Epithelial cell of esophagus (primary cell): ENCODE measurements around the gene IYD.

Experiments
- DNase-seq: peaks from one replicate; pipeline ENCODE4 v3.0.0; 2010; ENCODE audit warnings: low read depth
- H3K4me3 ChIP-seq: 2 replicates; pipeline ENCODE4 v1.5.1; 2011; ENCODE audit warnings: mild to moderate bottlenecking, low read length, control low read depth
- CTCF ChIP-seq: IDR thresholded peaks from 2 replicates; pipeline ENCODE4 v1.5.1; 2011; ENCODE audit warnings: low read depth, mild to moderate bottlenecking, low read length, control low read depth, inconsistent platforms; ENCODE audit not compliant: insufficient read depth; ENCODE audit errors: missing control alignments

IYD gene

GRCh38 chr6:150377211-150377781, 8.5 kb downstream of the IYD start:
- DNase-seq, result no peak
- TF ChIP-seq CTCF, result no peak
- no peak overlapping the region for H3K4me3 ChIP-seq

- TF ChIP-seq CTCF, result no peak
- no peak for DNase-seq
- H3K4me3 ChIP-seq, result no peak overlapping the region
Observed at GRCh38 chr6:150380256-150380655, 11.4 kb downstream of the IYD start.

- DNase-seq, result peak; percentile 49
Observed at GRCh38 chr6:150382171-150382570, 13.4 kb downstream of the IYD start.

GRCh38 chr6:150391414-150391813, 22.6 kb downstream of the IYD start:
- H3K4me3 ChIP-seq, result no peak overlapping the region
- no peak for TF ChIP-seq CTCF
- DNase-seq, result no peak

More at GRCh38 chr6:150382171-150382570, 13.4 kb downstream of the IYD start:
- H3K4me3 ChIP-seq, result no peak overlapping the region
- no peak for TF ChIP-seq CTCF

- peak; percentile 47 for DNase-seq
- TF ChIP-seq CTCF, result no peak
- H3K4me3 ChIP-seq, result no peak overlapping the region
Observed at GRCh38 chr6:150391890-150392289, 23.1 kb downstream of the IYD start.

- TF ChIP-seq CTCF, result no peak
- H3K4me3 ChIP-seq, result no peak overlapping the region
- peak; percentile 64 for DNase-seq
Observed at GRCh38 chr6:150392452-150393220, 23.8 kb downstream of the IYD start.
